ENCODE results near the gene MSS51.

DNA sequence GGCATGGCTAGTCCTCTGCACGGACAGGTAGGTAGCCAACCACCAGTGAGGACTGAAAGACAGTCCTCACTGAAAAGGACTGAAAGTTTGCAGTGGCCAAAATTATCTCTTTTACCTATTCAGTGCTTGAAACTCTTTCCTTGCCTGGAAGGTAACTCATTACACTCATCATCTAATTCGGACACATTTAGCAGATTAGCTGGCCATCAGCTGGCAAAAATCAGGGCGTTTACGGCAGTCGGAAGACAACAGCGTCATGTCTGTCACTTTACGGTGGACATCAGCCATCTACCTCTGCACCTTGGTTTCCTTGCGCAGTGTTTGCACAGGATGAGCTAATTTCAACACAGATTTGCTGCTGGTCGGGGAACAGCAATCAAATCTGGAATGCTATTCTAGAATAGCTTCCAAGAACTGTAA lies 20.2 kb downstream of the MSS51 start:
- TF ChIP-seq POLR2A (IDR thresholded peaks at IDR 0.05) (no peak), POLR2AphosphoS5 (IDR thresholded peaks at IDR 0.05) (no peak)
- TF ChIP-seq, protein P1, sequence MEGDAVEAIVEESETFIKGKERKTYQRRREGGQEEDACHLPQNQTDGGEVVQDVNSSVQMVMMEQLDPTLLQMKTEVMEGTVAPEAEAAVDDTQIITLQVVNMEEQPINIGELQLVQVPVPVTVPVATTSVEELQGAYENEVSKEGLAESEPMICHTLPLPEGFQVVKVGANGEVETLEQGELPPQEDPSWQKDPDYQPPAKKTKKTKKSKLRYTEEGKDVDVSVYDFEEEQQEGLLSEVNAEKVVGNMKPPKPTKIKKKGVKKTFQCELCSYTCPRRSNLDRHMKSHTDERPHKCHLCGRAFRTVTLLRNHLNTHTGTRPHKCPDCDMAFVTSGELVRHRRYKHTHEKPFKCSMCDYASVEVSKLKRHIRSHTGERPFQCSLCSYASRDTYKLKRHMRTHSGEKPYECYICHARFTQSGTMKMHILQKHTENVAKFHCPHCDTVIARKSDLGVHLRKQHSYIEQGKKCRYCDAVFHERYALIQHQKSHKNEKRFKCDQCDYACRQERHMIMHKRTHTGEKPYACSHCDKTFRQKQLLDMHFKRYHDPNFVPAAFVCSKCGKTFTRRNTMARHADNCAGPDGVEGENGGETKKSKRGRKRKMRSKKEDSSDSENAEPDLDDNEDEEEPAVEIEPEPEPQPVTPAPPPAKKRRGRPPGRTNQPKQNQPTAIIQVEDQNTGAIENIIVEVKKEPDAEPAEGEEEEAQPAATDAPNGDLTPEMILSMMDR (IDR thresholded peaks at IDR 0.05): no peak
